Measurements from ENCODE around the gene SLC5A12. TPM values are rescaled to one million over a fixed set of nuclear protein-coding genes. Genes with fewer than 3 reads are reported as not detected.

The SLC5A12 gene
- polyA plus RNA-seq, 1 donor (not counting 4 experiments of a cell fraction or from before 2014, with no cell fraction given), result not detected

DNA sequence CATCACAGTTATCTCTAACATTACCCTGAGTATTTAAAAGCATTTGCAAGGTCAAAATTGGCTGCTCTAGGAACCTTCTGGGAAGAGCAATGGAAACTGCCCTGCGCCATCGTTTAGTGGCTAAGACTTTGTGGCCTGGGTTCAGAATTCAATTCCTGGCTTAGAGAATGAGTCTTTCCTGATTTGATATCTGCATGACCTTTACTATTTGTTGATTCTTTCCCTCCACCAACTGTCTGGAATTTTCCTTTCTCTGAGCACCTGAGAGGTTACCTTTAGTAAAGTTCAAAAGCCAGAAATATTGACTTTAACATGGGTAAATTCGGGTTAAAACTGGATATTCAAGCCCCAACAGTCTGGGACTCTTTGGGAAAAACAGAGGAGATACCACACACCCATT lies 43.0 kb upstream of the SLC5A12 start:
- Histone ChIP-seq H3K27me3 (ENCODE audit: control insufficient read depth, extremely low read depth, insufficient read depth, low read length) (no peaks in the 10 kb centered on the region), H3K4me2 (ENCODE audit: control insufficient read depth, extremely low read depth, insufficient read depth, low read depth, low read length) (no peak overlapping the region), H3K36me3 (ENCODE audit: control insufficient read depth in 2 of 2, extremely low read depth in 1 of 2, insufficient read depth in 2 of 2, low read length in 2 of 2) (no peaks in the 10 kb centered on the region), H3K9me1 (ENCODE audit: control insufficient read depth, extremely low read depth, insufficient read depth, low read length) (no peaks in the 10 kb centered on the region), H3K9me3 (ENCODE audit: control insufficient read depth, low read depth, low read length) (no peaks in the 10 kb centered on the region), H3K4me3 (ENCODE audit: control insufficient read depth in 2 of 3, extremely low read depth in 1 of 3, insufficient read depth in 2 of 3, low read depth in 1 of 3, low read length in 3 of 3) (no peak overlapping the region), H2AFZ (ENCODE audit: control insufficient read depth, low read length) (no peak overlapping the region), H3K4me1 (ENCODE audit: control insufficient read depth, extremely low read depth, insufficient read depth, low read length) (no peaks in the 10 kb centered on the region), H3K79me2 (ENCODE audit: control insufficient read depth, insufficient read depth, low read length) (no peaks in the 10 kb centered on the region), H3K27ac (ENCODE audit: control insufficient read depth, insufficient read depth, low read length) (no peak overlapping the region), H4K20me1 (ENCODE audit: control insufficient read depth, extremely low read depth, insufficient read depth, low read length) (no peaks in the 10 kb centered on the region), H3K9ac (ENCODE audit: control insufficient read depth, extremely low read depth, insufficient read depth, low read length) (no peak overlapping the region)
- DNase-seq (ENCODE audit: low read depth, low spot score), result no peak
- no peak for FAIRE-seq
- dilution Hi-C loops (cut with MboI; ENCODE audit: extremely low pct_ligation_motif_present, low sequenced_read_pairs), result loop anchor here (25.0 kb wide), 1 partner anchor 372 kb away; no protein-coding TSS in a partner anchor
- no peak for TF ChIP-seq EZH2 (IDR thresholded peaks at IDR 0.05; ENCODE audit: low read length)
- TF ChIP-seq, protein P1, sequence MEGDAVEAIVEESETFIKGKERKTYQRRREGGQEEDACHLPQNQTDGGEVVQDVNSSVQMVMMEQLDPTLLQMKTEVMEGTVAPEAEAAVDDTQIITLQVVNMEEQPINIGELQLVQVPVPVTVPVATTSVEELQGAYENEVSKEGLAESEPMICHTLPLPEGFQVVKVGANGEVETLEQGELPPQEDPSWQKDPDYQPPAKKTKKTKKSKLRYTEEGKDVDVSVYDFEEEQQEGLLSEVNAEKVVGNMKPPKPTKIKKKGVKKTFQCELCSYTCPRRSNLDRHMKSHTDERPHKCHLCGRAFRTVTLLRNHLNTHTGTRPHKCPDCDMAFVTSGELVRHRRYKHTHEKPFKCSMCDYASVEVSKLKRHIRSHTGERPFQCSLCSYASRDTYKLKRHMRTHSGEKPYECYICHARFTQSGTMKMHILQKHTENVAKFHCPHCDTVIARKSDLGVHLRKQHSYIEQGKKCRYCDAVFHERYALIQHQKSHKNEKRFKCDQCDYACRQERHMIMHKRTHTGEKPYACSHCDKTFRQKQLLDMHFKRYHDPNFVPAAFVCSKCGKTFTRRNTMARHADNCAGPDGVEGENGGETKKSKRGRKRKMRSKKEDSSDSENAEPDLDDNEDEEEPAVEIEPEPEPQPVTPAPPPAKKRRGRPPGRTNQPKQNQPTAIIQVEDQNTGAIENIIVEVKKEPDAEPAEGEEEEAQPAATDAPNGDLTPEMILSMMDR (optimal IDR thresholded peaks at IDR 0.05 in 1 of 3, IDR thresholded peaks at IDR 0.05 in 1 of 3, conservative IDR thresholded peaks at IDR 0.05 in 1 of 3; ENCODE audit: extremely low read depth in 1 of 3, insufficient read depth in 2 of 3, low read length in 3 of 3), result no peak

DNA sequence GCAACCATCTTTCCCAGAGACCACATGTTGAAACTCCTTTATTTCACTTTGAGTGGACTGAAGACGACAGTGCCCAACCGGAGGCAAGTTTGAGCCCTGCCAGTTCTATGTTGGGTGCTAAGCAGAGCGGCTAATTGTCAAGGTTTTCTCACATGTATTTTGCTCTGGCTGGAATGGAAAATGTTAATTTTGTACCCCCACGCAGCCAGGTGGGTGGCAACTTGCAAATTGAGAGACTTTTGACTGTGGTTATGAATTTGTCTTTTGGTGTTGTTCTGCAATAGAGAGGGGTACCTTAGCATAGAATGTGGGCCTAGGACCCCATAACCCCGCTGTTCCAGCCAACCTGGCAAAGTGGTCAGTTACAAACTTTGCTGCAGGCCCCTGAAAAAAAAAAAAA lies 42.5 kb upstream of the SLC5A12 start:
- Histone ChIP-seq H2AFZ (ENCODE audit: control insufficient read depth, low read length) (no peak overlapping the region), H3K27me3 (ENCODE audit: control insufficient read depth, extremely low read depth, insufficient read depth, low read length) (no peaks in the 10 kb centered on the region), H3K9me3 (ENCODE audit: control insufficient read depth, low read depth, low read length) (no peaks in the 10 kb centered on the region), H3K27ac (ENCODE audit: control insufficient read depth, insufficient read depth, low read length) (no peak overlapping the region), H3K36me3 (ENCODE audit: control insufficient read depth in 2 of 2, extremely low read depth in 1 of 2, insufficient read depth in 2 of 2, low read length in 2 of 2) (no peaks in the 10 kb centered on the region), H3K9ac (ENCODE audit: control insufficient read depth, extremely low read depth, insufficient read depth, low read length) (no peak overlapping the region), H3K9me1 (ENCODE audit: control insufficient read depth, extremely low read depth, insufficient read depth, low read length) (no peaks in the 10 kb centered on the region), H4K20me1 (ENCODE audit: control insufficient read depth, extremely low read depth, insufficient read depth, low read length) (no peaks in the 10 kb centered on the region), H3K79me2 (ENCODE audit: control insufficient read depth, insufficient read depth, low read length) (no peaks in the 10 kb centered on the region), H3K4me2 (ENCODE audit: control insufficient read depth, extremely low read depth, insufficient read depth, low read depth, low read length) (no peak overlapping the region), H3K4me1 (ENCODE audit: control insufficient read depth, extremely low read depth, insufficient read depth, low read length) (no peaks in the 10 kb centered on the region), H3K4me3 (ENCODE audit: control insufficient read depth in 2 of 3, extremely low read depth in 1 of 3, insufficient read depth in 2 of 3, low read depth in 1 of 3, low read length in 3 of 3) (no peak overlapping the region)
- no peak for DNase-seq (ENCODE audit: low read depth, low spot score)
- FAIRE-seq, result no peak
- TF ChIP-seq EZH2 (IDR thresholded peaks at IDR 0.05; ENCODE audit: low read length), result no peak
- TF ChIP-seq, protein P1 (optimal IDR thresholded peaks at IDR 0.05 in 1 of 3, IDR thresholded peaks at IDR 0.05 in 1 of 3, conservative IDR thresholded peaks at IDR 0.05 in 1 of 3; ENCODE audit: extremely low read depth in 1 of 3, insufficient read depth in 2 of 3, low read length in 3 of 3), result no peak
- dilution Hi-C loops (cut with MboI; ENCODE audit: extremely low pct_ligation_motif_present, low sequenced_read_pairs), result loop anchor here (25.0 kb wide), 1 partner anchor 373 kb away; no protein-coding TSS in a partner anchor
